Mononuclear cell (primary cell): Measurements from ENCODE around the gene AGPS. TPM values are rescaled to one million over a fixed set of nuclear protein-coding genes. Genes with fewer than 3 reads are reported as not detected.

Experiments used
- total RNA-seq: library from RNA; depleted of rRNA; stranded (reverse); fragments of >200 nt; gene quantifications from one replicate; pipeline ENCODE4 v1.2.3, GENCODE V29; 2012

The AGPS gene
- total RNA-seq, 1 donor: 23.6 TPM

Other genes starting within 250 kb of the AGPS start
- 108 TPM for gene HNRNPA3, start 180.0 kb upstream of the AGPS start, total RNA-seq
- 123 TPM for gene NFE2L2, start 128.0 kb upstream of the AGPS start, total RNA-seq